ENCODE measurements around the gene CLCN1.

CLCN1 gene

GRCh38 chr7:143315776-143316175 lies at the start of gene CLCN1:
Gene CLCN1 (plus strand): TSS chr7:143316111. CDS start chr7:143316213, 102 bp downstream.
- Histone ChIP-seq H3K9me3 (ENCODE audit: severe bottlenecking) (no peaks in the 10 kb centered on the region), H3K27me3 (ENCODE audit: insufficient read depth, low read depth, severe bottlenecking) (no peaks in the 10 kb centered on the region), H3K36me3 (peaks cover 3% of the 10 kb centered on the region; the same call in 1 of the 2 replicates), H3K4me3 (ENCODE audit: low read depth, low read length) (no peak within 1 kb of the TSS), H3K27ac (no peak within 1 kb of the TSS)
- DNase-seq, result no peak
- no peak for TF ChIP-seq CTCF (IDR thresholded peaks at IDR 0.05; ENCODE audit: low read depth, low read length)

GRCh38 chr7:143269251-143269650 lies 46.7 kb upstream of the CLCN1 start:
- Histone ChIP-seq H3K27me3 (ENCODE audit: insufficient read depth, low read depth, severe bottlenecking) (no peaks in the 10 kb centered on the region), H3K9me3 (ENCODE audit: severe bottlenecking) (no peaks in the 10 kb centered on the region), H3K27ac (no peak overlapping the region), H3K36me3 (peaks cover 14% of the 10 kb centered on the region), H3K4me3 (ENCODE audit: low read depth, low read length) (no peak overlapping the region)
- no peak for DNase-seq
- TF ChIP-seq CTCF (IDR thresholded peaks at IDR 0.05; ENCODE audit: low read depth, low read length), result no peak

GRCh38 chr7:143271240-143271639 lies 44.7 kb upstream of the CLCN1 start:
- no peak for TF ChIP-seq CTCF (IDR thresholded peaks at IDR 0.05; ENCODE audit: low read depth, low read length)
- peaks cover 14% of the 10 kb centered on the region for H3K36me3 ChIP-seq
- DNase-seq, result no peak
- H3K4me3 ChIP-seq (ENCODE audit: low read depth, low read length), result no peak overlapping the region
- no peaks in the 10 kb centered on the region for H3K27me3 ChIP-seq (ENCODE audit: insufficient read depth, low read depth, severe bottlenecking)
- H3K9me3 ChIP-seq (ENCODE audit: severe bottlenecking), result no peaks in the 10 kb centered on the region
- H3K27ac ChIP-seq, result no peak overlapping the region

- Histone ChIP-seq H3K4me3 (ENCODE audit: low read depth, low read length) (no peak overlapping the region), H3K9me3 (ENCODE audit: severe bottlenecking) (no peaks in the 10 kb centered on the region), H3K36me3 (peaks cover 7% of the 10 kb centered on the region), H3K27ac (no peak overlapping the region), H3K27me3 (ENCODE audit: insufficient read depth, low read depth, severe bottlenecking) (no peaks in the 10 kb centered on the region)
- no peak for DNase-seq
- no peak for TF ChIP-seq CTCF (IDR thresholded peaks at IDR 0.05; ENCODE audit: low read depth, low read length)
Observed at GRCh38 chr7:143272871-143273270, 43.0 kb upstream of the CLCN1 start.

- H3K27ac ChIP-seq, result no peak overlapping the region
- no peaks in the 10 kb centered on the region for H3K27me3 ChIP-seq (ENCODE audit: insufficient read depth, low read depth, severe bottlenecking)
- no peak overlapping the region for H3K4me3 ChIP-seq (ENCODE audit: low read depth, low read length)
- no peak for DNase-seq
- no peaks in the 10 kb centered on the region for H3K36me3 ChIP-seq
- H3K9me3 ChIP-seq (ENCODE audit: severe bottlenecking), result no peaks in the 10 kb centered on the region
- TF ChIP-seq CTCF (IDR thresholded peaks at IDR 0.05; ENCODE audit: low read depth, low read length), result no peak
Observed at GRCh38 chr7:143279186-143280098, 36.5 kb upstream of the CLCN1 start.
